NCI-H2107 treated with DMSO at 0.1 percent for 48 hours (cell line): ENCODE measurements around the gene ACOT11.
A peak's percentile ranks its signal among the peaks of the same experiment; 100 is the strongest.

ENCODE experiments used
- DNase-seq: peaks from one replicate; lab custom pipeline; 2025; ENCODE audit not compliant: unreplicated experiment; lab: John Stamatoyannopoulos, UW

Gene ACOT11

DNA sequence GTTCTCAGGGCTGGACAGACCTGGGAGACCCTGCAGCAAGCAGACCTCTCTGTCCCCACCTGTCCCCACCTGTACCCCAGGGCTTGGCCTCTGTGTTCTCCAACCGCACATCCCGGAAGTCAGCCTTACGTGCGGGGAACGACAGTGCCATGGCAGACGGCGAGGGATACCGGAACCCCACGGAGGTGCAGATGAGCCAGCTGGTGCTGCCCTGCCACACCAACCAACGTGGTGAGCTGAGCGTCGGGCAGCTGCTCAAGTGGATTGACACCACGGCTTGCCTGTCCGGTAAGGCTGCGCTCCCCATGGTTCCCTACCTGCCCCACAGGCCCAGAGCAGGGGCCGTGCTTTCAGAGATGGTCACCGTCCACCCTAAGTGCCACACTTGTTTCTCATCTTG, 36.5 kb downstream of the ACOT11 start:
- DNase-seq: no peak

DNA sequence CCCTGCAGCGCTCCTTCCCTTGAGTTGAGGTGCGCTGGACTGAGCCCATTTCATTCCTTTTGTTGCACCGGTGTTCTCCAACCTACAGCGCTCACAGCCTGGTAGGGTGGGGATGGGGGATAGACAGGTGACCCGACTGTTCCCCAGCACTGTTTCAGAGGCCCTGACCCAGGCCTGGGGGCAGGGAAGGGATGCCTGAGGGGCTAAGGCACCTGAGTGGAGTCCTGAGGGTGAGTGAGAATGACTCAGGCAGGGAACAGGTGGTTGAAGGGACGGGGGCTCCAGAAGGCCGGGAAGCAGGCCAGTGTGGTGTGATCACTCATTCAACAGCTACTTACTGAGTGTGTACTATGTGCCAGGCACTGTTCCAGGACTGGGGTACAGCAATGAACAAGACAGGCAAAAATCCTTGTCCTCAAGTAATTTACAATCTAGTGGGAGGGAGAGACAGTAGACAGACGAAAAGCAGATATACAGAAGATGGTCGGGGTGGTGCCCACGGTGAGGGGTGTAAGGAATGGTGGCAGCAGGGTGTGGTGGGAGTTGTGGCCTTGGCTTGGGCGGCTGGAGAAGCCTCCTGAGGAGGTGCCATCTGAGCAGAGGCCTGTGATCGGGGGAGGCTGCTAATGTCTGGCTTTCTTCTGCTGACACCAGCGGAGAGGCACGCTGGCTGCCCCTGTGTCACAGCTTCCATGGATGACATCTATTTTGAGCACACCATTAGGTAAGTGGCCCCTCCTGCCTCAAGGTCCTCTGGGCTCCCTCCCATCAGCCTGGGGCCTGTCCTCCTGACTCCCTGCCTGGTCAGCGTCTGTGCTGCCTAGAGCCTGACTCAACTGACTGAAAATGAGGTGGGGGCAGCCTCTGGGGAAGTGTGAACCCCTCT, 37.4 kb downstream of the ACOT11 start:
- DNase-seq: no peak

DNA sequence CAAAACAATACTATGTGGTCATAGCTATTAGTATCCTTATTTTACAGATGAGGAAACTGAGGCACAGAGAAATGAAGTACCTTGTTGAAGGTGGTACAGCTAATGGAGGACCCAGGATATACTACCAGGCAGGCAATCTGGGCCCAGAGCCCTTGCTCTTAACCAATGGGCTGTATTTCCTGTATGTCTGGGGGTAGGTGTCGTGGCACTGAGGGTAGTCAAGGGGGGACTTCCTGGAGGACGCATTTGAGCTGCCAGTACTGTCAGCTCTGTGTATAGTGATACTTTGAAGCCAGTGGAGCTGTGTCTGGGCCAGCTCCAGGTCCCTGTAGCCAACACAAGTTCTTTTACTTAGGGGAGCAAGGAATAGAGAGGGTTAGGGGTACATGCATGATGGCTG, 40.3 kb downstream of the ACOT11 start:
- DNase-seq: no peak

- no peak for DNase-seq
Measured at GRCh38 chr1:54591127-54591756, 43.2 kb downstream of the ACOT11 start.

- no peak for DNase-seq
Measured at GRCh38 chr1:54593571-54594160, 45.6 kb downstream of the ACOT11 start.

DNA sequence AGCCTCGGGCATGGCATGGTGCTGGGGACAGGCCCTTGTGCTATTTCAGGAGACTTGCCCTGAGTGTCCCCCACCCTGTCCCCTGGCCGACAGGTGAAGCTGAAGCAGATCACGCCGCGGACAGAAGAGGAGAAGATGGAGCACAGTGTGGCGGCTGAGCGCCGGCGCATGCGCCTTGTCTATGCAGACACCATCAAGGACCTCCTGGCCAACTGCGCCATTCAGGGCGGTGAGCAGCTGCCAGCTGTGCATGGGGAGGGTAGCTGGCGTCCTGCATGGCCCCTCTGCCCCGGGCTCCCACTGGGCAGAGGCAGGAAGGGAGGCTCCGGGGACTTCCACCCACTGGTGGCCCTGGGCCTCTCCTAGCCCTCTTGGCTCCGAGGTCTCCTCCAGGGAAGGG, 46.4 kb downstream of the ACOT11 start:
- DNase-seq: no peak

- no peak for DNase-seq
Measured at GRCh38 chr1:54595956-54596498, 48.0 kb downstream of the ACOT11 start.

GRCh38 chr1:54596756-54597155, 48.7 kb downstream of the ACOT11 start:
- DNase-seq: no peak

DNA sequence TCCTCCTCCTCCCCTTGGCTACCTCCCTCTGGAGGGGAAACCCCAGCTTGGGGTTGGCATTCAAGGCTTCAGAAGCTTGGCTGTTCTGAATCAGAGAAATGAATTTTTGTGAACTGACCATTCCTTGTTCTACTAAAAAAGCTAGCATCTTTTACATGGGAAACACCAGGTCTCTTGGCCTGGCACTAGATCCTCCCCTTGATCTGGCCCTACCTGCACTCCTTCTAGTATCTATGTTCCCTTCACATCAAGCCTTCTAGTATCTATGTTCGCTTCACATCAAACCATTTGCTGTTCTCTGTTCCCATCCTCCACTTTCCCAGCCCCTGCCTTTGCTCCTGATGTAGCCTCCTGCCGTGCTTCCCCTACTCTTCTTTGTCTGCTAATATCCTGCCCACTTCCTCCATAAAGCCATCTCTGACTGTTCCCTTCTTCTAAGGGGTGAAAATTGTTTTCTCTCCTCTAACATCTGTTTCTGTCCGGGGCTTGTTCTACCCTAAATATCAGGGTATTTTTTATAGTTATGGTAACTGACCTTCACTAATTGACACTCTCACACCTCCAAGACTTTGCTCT, 49.5 kb downstream of the ACOT11 start:
- no peak for DNase-seq

GRCh38 chr1:54599211-54599823, 51.3 kb downstream of the ACOT11 start:
- DNase-seq: no peak

- no peak for DNase-seq
Measured at GRCh38 chr1:54600947-54601721, 53.1 kb downstream of the ACOT11 start.

GRCh38 chr1:54601730-54602129, 53.7 kb downstream of the ACOT11 start:
- no peak for DNase-seq

- DNase-seq: no peak
Measured at GRCh38 chr1:54602554-54602953, 54.5 kb downstream of the ACOT11 start.

GRCh38 chr1:54603241-54603640, 55.2 kb downstream of the ACOT11 start:
- DNase-seq: no peak

DNA sequence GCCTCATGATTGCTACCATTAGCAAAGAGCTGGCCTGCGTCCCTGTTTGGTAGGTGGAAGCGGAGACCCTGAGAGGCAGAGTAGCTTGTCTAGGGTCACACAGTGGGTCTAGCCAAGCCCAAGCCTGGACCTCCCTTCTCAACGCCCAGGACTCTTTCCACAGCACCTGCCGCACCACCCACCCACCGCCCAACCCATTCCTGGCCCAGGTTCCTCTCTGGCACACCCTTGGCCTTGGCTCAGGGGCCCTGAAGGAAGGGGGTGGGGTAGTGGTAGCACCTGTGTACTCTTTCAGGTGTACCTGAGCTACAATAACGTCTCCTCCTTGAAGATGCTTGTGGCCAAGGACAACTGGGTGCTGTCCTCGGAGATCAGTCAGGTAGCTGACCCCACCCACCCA, 56.0 kb downstream of the ACOT11 start:
- no peak for DNase-seq

DNA sequence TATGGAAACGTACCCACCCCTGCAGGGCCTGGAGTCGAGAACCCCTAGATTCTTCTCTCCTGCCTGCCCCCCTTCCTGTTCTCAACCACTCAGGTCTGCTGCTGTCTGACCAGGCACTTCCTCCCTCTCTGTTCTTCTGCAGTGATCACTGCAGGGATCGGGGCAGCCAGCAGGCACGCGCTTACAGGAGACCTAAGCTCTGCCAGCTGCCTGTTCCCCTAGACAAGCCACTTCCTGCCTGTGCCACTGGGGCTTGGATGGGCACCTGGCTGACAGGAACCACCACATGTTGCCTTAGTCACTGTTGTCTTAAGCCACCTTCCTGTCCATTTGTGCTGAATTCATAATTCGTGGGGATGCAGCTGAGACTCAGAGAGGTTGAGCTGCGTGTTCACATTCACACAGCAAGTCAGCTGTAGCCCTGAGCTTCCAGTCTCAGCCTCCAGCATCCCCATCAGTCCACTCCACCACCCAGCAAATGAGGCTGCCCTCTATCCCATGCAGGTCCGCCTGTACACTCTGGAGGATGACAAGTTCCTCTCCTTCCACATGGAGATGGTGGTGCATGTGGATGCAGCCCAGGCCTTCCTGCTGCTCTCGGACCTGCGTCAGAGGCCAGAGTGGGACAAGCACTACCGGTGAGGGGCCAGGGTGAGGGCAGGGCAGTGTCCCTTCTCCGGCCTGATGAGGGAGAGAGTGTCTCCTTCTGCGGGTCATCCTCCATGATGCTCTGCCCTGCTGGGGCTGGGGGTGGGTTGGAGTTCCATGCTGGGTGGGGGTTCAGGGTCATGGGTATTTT, 56.7 kb downstream of the ACOT11 start:
- DNase-seq: no peak

DNA sequence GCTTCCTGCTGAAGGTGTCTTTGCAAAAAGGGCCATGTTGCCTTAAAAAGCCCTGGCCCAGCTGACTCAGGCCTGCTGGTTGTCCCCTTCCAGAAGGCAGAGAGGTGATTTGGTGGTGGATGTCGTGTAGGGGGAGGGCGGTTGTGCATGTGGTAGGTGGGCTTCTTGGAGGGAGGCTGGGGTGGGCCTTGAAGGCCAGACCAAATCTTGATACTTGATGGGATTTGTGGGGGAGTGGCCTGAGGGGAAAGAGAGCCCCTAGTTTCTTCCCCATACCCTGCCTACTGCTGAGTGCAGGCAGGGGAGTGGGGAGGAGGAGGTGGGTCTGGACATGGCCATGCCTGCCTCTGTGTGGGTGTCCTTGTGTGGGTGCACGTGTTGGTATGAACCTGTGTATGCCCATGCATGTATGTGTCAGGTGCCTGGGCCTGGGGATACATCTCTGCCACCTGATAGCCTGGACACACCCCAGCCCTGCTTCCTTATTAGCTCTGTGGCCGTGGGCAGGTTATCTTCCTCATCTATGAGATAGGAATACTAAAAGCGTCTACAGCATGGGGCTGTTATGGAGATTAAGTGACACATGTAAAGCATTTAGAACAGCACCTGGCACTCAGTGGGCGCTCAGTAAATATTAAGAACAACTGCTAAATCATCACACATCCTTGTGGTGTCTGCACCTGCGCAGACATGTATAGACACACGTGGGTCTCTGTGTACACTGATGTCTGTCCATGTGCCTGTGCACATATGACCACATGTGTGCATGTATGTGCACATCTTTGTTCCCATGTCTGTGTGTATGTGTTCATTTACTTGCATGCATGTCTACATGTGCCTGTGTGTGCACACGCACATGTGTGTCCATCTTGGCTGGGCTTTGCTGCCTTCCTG, 58.3 kb downstream of the ACOT11 start:
- peak; percentile 40 for DNase-seq

GRCh38 chr1:54606990-54607325, 58.9 kb downstream of the ACOT11 start:
- DNase-seq: no peak
